Activated CD4-positive, CD25-positive, alpha-beta regulatory T cell treated with anti-CD3 and anti-CD28 coated beads, Interleukin-2, amount 50 U/mL, for 24 hours (primary cell): ENCODE results near the gene MORC3.

Source experiments
- ATAC-seq, 2 donors: fragments of 150-1000 bp; cut with Tn5 transposase; one replicate each; pipeline ENCODE4 v1.10.0; 2021; ENCODE audit warnings: mild to moderate bottlenecking in 1 of 2, moderate library complexity in 1 of 2

MORC3 gene

GRCh38 chr21:36425286-36425685 lies 105.3 kb downstream of the MORC3 start:
- ATAC-seq: no peak
